Caco-2 (cell line): ENCODE data around the gene ZSCAN5B. TPM values are rescaled to one million over a fixed set of nuclear protein-coding genes. Genes with fewer than 3 reads are reported as not detected.

ENCODE experiments used
- BruUV-seq: library from RNA; stranded (reverse); fragments of 400-500 nt; replicated peaks from 2 replicates; lab custom pipeline; 2021; lab: Mats Ljungman, UMichigan
- CTCF ChIA-PET: fragments of 300-600 bp; sonication (Branson Sonifier 250); formaldehyde crosslinking; loops from one replicate; lab custom pipeline; 2022; ENCODE audit warnings: antibody characterized with exemption; lab: Charles Lee
- POLR2A ChIA-PET: fragments of 300-600 bp; sonication (Branson Sonifier 250); formaldehyde crosslinking; loops from one replicate; lab custom pipeline; 2022; ENCODE audit warnings: antibody characterized with exemption; lab: Charles Lee
- DNase-seq, 2 experiments: peaks; one replicate each; pipeline versions ENCODE4 v3.0.0 to v3.0.0-alpha.2; 2020 to 2022
- H3K27me3 ChIP-seq: replicated peaks from 2 replicates; pipeline ENCODE4 v1.6.0; 2011; ENCODE audit warnings: low read length; ENCODE audit not compliant: control insufficient read depth, insufficient read depth
- H3K36me3 ChIP-seq: 2 replicates; pipeline ENCODE4 v1.5.1; 2011; ENCODE audit warnings: low read length; ENCODE audit not compliant: control insufficient read depth, insufficient read depth
- H3K4me1 ChIP-seq: fragments of 250-450 bp; sonication (Bioruptor Pico); 2 replicates; pipeline ENCODE4 v1.5.1; 2020; ENCODE audit warnings: mild to moderate bottlenecking
- H3K4me3 ChIP-seq: 2 replicates; pipeline ENCODE4 v1.5.1; 2011; ENCODE audit warnings: low read depth, mild to moderate bottlenecking, control low read depth, low read length
- H3K9me3 ChIP-seq: fragments of 250-450 bp; sonication (Bioruptor Pico); 2 replicates; pipeline ENCODE4 v1.5.1; 2020; ENCODE audit warnings: mild to moderate bottlenecking, moderate library complexity
- H3K27ac Mint-ChIP-seq: one replicate; pipeline ENCODE4 v1.8.0; 2022; ENCODE audit warnings: mixed read lengths; ENCODE audit not compliant: unreplicated experiment
- H3K27me3 Mint-ChIP-seq: one replicate; pipeline ENCODE4 v1.8.0; 2022; ENCODE audit warnings: mixed read lengths; ENCODE audit not compliant: insufficient read depth, unreplicated experiment
- H3K36me3 Mint-ChIP-seq: one replicate; pipeline ENCODE4 v1.8.0; 2022; ENCODE audit warnings: mild to moderate bottlenecking, mixed read lengths; ENCODE audit not compliant: insufficient read depth, unreplicated experiment
- H3K4me1 Mint-ChIP-seq: one replicate; pipeline ENCODE4 v1.8.0; 2022; ENCODE audit warnings: low read depth, mixed read lengths; ENCODE audit not compliant: unreplicated experiment
- H3K4me3 Mint-ChIP-seq: one replicate; pipeline ENCODE4 v1.8.0; 2022; ENCODE audit warnings: mild to moderate bottlenecking, moderate library complexity, mixed read lengths; ENCODE audit not compliant: unreplicated experiment
- H3K9me3 Mint-ChIP-seq: one replicate; pipeline ENCODE4 v1.8.0; 2022; ENCODE audit warnings: mixed read lengths; ENCODE audit not compliant: unreplicated experiment
- intact Hi-C: fragments of 100-400 bp; cut with micrococcal nuclease; formaldehyde crosslinking; loops from one replicate; pipeline ENCODE4 v1.10.0; 2022; ENCODE audit not compliant: unreplicated experiment
- total RNA-seq: library from RNA; stranded (reverse); gene quantifications from 2 replicates; pipeline ENCODE4 v1.2.3, GENCODE V29; 2022
- TF ChIP-seq, protein P1 (sequence below), 2 experiments: fragments of 200-600 bp in 1 of 2; IDR thresholded peaks; 1 replicate in 1 of 2; 2 replicates in 1 of 2; pipeline versions ENCODE4 v1.5.1 to v1.8.0; 2011 to 2022; ENCODE audit warnings: antibody characterized with exemption in 1 of 2, control low read depth in 1 of 2, inconsistent platforms in 1 of 2, low read depth in 1 of 2, low read length in 1 of 2, mild to moderate bottlenecking in 1 of 2, moderate library complexity in 1 of 2; ENCODE audit not compliant: insufficient read depth in 1 of 2, severe bottlenecking in 1 of 2, unreplicated experiment in 1 of 2

Gene ZSCAN5B
- total RNA-seq, 1 experiment from 2014 or later = not detected

DNA sequence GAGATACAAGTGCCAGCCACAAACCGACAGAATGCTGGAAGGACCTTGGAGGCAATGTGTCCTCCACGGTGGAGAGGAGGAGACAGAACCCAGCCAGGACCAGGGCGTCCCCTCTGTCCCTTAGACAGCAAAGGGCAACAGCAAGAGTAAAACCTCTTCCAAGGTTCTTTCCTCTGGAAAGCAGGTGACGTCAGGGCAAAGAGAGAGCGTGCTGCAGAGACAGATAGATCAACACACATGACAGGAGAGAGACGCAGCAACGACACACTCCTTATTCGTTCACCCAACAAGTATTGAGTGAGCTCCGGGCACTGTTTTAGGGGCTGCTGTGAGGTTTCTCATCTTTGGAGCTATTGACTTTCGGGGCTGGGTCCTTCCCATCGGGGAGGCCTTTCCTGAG is 23.0 kb downstream of the ZSCAN5B start:
- H3K4me1 Mint-ChIP-seq = peaks cover 5% of the 10 kb centered on the region
- intact Hi-C loops = no loop called here
- no TSS peak for BruUV-seq
- CTCF ChIA-PET = no interaction called here
- POLR2A ChIA-PET = no interaction called here
- H3K36me3 ChIP-seq = no peaks in the 10 kb centered on the region
- H3K4me3 ChIP-seq = no peak overlapping the region
- TF ChIP-seq, protein P1, sequence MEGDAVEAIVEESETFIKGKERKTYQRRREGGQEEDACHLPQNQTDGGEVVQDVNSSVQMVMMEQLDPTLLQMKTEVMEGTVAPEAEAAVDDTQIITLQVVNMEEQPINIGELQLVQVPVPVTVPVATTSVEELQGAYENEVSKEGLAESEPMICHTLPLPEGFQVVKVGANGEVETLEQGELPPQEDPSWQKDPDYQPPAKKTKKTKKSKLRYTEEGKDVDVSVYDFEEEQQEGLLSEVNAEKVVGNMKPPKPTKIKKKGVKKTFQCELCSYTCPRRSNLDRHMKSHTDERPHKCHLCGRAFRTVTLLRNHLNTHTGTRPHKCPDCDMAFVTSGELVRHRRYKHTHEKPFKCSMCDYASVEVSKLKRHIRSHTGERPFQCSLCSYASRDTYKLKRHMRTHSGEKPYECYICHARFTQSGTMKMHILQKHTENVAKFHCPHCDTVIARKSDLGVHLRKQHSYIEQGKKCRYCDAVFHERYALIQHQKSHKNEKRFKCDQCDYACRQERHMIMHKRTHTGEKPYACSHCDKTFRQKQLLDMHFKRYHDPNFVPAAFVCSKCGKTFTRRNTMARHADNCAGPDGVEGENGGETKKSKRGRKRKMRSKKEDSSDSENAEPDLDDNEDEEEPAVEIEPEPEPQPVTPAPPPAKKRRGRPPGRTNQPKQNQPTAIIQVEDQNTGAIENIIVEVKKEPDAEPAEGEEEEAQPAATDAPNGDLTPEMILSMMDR (IDR thresholded peaks at IDR 0.05; ENCODE audit: insufficient read depth in 1 of 2, low read depth in 1 of 2, low read length in 1 of 2, severe bottlenecking in 1 of 2, unreplicated experiment in 1 of 2) = no peak
- H3K4me1 ChIP-seq = no peaks in the 10 kb centered on the region
- H3K36me3 Mint-ChIP-seq = no peaks in the 10 kb centered on the region
- no peak overlapping the region for H3K4me3 Mint-ChIP-seq
- DNase-seq = no peak
- H3K27me3 Mint-ChIP-seq = peaks cover 14% of the 10 kb centered on the region
- no peak overlapping the region for H3K27ac Mint-ChIP-seq
- H3K9me3 Mint-ChIP-seq = no peaks in the 10 kb centered on the region
- no peaks in the 10 kb centered on the region for H3K27me3 ChIP-seq
- H3K9me3 ChIP-seq = no peaks in the 10 kb centered on the region

DNA sequence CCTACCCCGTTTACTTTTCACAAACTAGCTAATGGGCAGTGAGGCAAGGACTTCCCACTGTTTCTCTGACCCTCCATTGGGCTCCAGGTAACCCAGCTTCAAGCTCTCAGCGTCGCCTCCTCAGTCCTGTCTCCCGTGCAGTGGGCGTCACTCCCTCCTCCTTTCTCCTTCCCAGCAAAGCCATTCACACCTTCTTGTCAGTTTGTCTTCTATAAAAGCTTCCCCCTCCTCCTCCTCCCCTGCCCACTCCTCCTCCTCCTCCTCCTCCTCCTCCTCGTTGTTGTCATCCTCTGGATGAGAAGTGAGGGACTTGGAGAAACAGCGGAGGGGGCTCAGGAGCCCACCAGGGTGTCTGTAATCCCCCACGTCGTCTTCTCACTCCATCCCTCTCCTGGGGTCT is 23.5 kb downstream of the ZSCAN5B start:
- ChIA-PET CTCF (no interaction called here), POLR2A (no interaction called here)

DNA sequence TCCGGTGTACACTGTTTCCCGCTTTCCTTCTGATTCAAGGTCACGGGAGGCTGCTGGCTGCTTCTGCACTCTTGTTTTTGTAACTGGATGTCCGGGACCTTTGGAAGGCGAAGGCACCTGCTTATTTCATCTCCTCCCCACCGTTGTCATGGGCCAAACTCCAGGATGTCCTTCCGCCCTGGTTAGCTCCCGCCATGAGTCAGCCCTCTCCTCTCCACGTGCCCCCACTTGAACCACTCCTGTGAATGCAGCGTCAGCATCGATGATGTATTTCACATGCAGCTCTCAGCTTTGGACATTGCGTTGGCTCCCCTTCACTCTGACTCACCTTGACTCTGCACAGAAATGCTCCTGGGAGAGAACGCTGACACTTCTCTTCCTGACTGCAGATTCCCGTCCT is 27.3 kb downstream of the ZSCAN5B start:
- intact Hi-C loops = no loop called here
- H3K27me3 Mint-ChIP-seq = peaks cover 6% of the 10 kb centered on the region
- TF ChIP-seq, protein P1 (IDR thresholded peaks at IDR 0.05; ENCODE audit: insufficient read depth in 1 of 2, low read depth in 1 of 2, low read length in 1 of 2, severe bottlenecking in 1 of 2, unreplicated experiment in 1 of 2) = no peak
- H3K9me3 Mint-ChIP-seq = no peaks in the 10 kb centered on the region
- DNase-seq = no peak
- Histone ChIP-seq H3K36me3 (no peaks in the 10 kb centered on the region), H3K9me3 (no peaks in the 10 kb centered on the region), H3K27me3 (no peaks in the 10 kb centered on the region), H3K4me1 (no peaks in the 10 kb centered on the region), H3K4me3 (no peak overlapping the region)
- peaks cover 1% of the 10 kb centered on the region for H3K4me1 Mint-ChIP-seq
- no TSS peak for BruUV-seq
- ChIA-PET CTCF (no interaction called here), POLR2A (no interaction called here)
- no peak overlapping the region for H3K27ac Mint-ChIP-seq
- no peaks in the 10 kb centered on the region for H3K36me3 Mint-ChIP-seq
- H3K4me3 Mint-ChIP-seq = no peak overlapping the region

More for the DNA sequence above, 23.5 kb downstream of the ZSCAN5B start:
- Histone ChIP-seq H3K9me3 (no peaks in the 10 kb centered on the region), H3K4me1 (no peaks in the 10 kb centered on the region), H3K4me3 (no peak overlapping the region), H3K36me3 (no peaks in the 10 kb centered on the region), H3K27me3 (no peaks in the 10 kb centered on the region)
- Mint-ChIP-seq H3K27me3 (peaks cover 14% of the 10 kb centered on the region), H3K9me3 (no peaks in the 10 kb centered on the region), H3K4me3 (no peak overlapping the region), H3K27ac (no peak overlapping the region), H3K4me1 (peaks cover 5% of the 10 kb centered on the region), H3K36me3 (no peaks in the 10 kb centered on the region)
- TF ChIP-seq, protein P1 (IDR thresholded peaks at IDR 0.05; ENCODE audit: insufficient read depth in 1 of 2, low read depth in 1 of 2, low read length in 1 of 2, severe bottlenecking in 1 of 2, unreplicated experiment in 1 of 2) = no peak
- BruUV-seq = no TSS peak
- intact Hi-C loops = no loop called here
- no peak for DNase-seq
